ENCODE measurements around the gene HSPA1A.

HSPA1A gene

GRCh38 chr6:31826793-31827285 is 11.5 kb downstream of the HSPA1A start:
- DNase-seq = peak; percentile 45
- Mint-ChIP-seq H3K9me3 (peaks cover 5% of the 10 kb centered on the region), H3K4me3 (peak overlapping the region; percentile 92), H3K27me3 (ENCODE audit: low read depth, poor library complexity) (peaks cover 4% of the 10 kb centered on the region), H3K36me3 (ENCODE audit: low read depth) (peaks cover 7% of the 10 kb centered on the region), H3K27ac (peak overlapping the region; percentile 98), H3K4me1 (peaks cover 57% of the 10 kb centered on the region)
- TF ChIP-seq CTCF (IDR thresholded peaks at IDR 0.05) = no peak

GRCh38 chr6:31827286-31828079 is 12.1 kb downstream of the HSPA1A start, which contains the start of gene HSPA1B:
Gene HSPA1B, plus strand, starts transcription at chr6:31827738. Its CDS starts 213 bp downstream, at chr6:31827951.
- H3K27ac Mint-ChIP-seq = peak within 1 kb of the TSS; percentile 98
- peaks cover 4% of the 10 kb centered on the region for H3K27me3 Mint-ChIP-seq (ENCODE audit: low read depth, poor library complexity)
- H3K9me3 Mint-ChIP-seq = peaks cover 5% of the 10 kb centered on the region
- peaks cover 50% of the 10 kb centered on the region for H3K4me1 Mint-ChIP-seq
- H3K4me3 Mint-ChIP-seq = peak within 1 kb of the TSS; percentile 92
- DNase-seq = peak; percentile 93
- no peak for TF ChIP-seq CTCF (IDR thresholded peaks at IDR 0.05)
- H3K36me3 Mint-ChIP-seq (ENCODE audit: low read depth) = peaks cover 7% of the 10 kb centered on the region

GRCh38 chr6:31829633-31830283 is 14.4 kb downstream of the HSPA1A start:
- DNase-seq = no peak
- Mint-ChIP-seq H3K4me1 (peaks cover 45% of the 10 kb centered on the region), H3K9me3 (peaks cover 5% of the 10 kb centered on the region), H3K27me3 (ENCODE audit: low read depth, poor library complexity) (peaks cover under 1% of the 10 kb centered on the region), H3K36me3 (ENCODE audit: low read depth) (peaks cover 7% of the 10 kb centered on the region), H3K4me3 (peak overlapping the region; percentile 91), H3K27ac (peak overlapping the region; percentile 53)
- TF ChIP-seq CTCF (IDR thresholded peaks at IDR 0.05) = peak; percentile 42

- H3K27me3 Mint-ChIP-seq (ENCODE audit: low read depth, poor library complexity) = peaks cover 4% of the 10 kb centered on the region
- peaks cover 5% of the 10 kb centered on the region for H3K9me3 Mint-ChIP-seq
- H3K4me1 Mint-ChIP-seq = peaks cover 42% of the 10 kb centered on the region
- H3K27ac Mint-ChIP-seq = peak overlapping the region; percentile 87
- H3K36me3 Mint-ChIP-seq (ENCODE audit: low read depth) = peaks cover 12% of the 10 kb centered on the region
- no peak for TF ChIP-seq CTCF (IDR thresholded peaks at IDR 0.05)
- no peak for DNase-seq
- H3K4me3 Mint-ChIP-seq = peak overlapping the region; percentile 91
Observed at GRCh38 chr6:31830886-31831335, 15.6 kb downstream of the HSPA1A start.

GRCh38 chr6:31831350-31832215 is 16.2 kb downstream of the HSPA1A start:
- no peak for TF ChIP-seq CTCF (IDR thresholded peaks at IDR 0.05)
- Mint-ChIP-seq H3K9me3 (peaks cover 5% of the 10 kb centered on the region), H3K36me3 (ENCODE audit: low read depth) (peaks cover 19% of the 10 kb centered on the region), H3K27ac (no peak overlapping the region), H3K27me3 (ENCODE audit: low read depth, poor library complexity) (peaks cover 8% of the 10 kb centered on the region), H3K4me1 (peaks cover 46% of the 10 kb centered on the region), H3K4me3 (peak overlapping the region; percentile 91)
- DNase-seq = no peak
